ENCODE measurements around the gene BPI.

The BPI gene

GRCh38 chr20:38343311-38344106, 39.6 kb downstream of the BPI start:
- no peak for TF ChIP-seq EP300 (IDR thresholded peaks at IDR 0.05; ENCODE audit: borderline replicate concordance)
- no peak for TF ChIP-seq REST (IDR thresholded peaks at IDR 0.05; ENCODE audit: low read depth)
- no peak for TF ChIP-seq FOXM1 (IDR thresholded peaks at IDR 0.05; ENCODE audit: borderline replicate concordance, low read depth)
- no peak for TF ChIP-seq TEAD4 (IDR thresholded peaks at IDR 0.05)
- no peak for TF ChIP-seq RAD21 (IDR thresholded peaks at IDR 0.05; ENCODE audit: low read depth)
- TF ChIP-seq MAX (IDR thresholded peaks at IDR 0.05), result no peak
- TF ChIP-seq TCF12 (IDR thresholded peaks at IDR 0.05; ENCODE audit: low read depth), result no peak
- no peak for TF ChIP-seq USF1 (IDR thresholded peaks at IDR 0.05)
- no peak for TF ChIP-seq ZBTB7A (IDR thresholded peaks at IDR 0.05; ENCODE audit: low read depth)
- TF ChIP-seq CREB1 (IDR thresholded peaks at IDR 0.05; ENCODE audit: low read depth), result no peak
- TF ChIP-seq CEBPB (IDR thresholded peaks at IDR 0.05), result no peak
- no peak for TF ChIP-seq TAF1 (IDR thresholded peaks at IDR 0.05; ENCODE audit: low read depth)
- TF ChIP-seq YY1 (IDR thresholded peaks at IDR 0.05; ENCODE audit: low read depth), result no peak
- no peak for TF ChIP-seq EGR1 (IDR thresholded peaks at IDR 0.05)
- no peak for TF ChIP-seq NFIC (IDR thresholded peaks at IDR 0.05)

- TF ChIP-seq EGR1 (IDR thresholded peaks at IDR 0.05) (no peak), TEAD4 (IDR thresholded peaks at IDR 0.05) (no peak), REST (IDR thresholded peaks at IDR 0.05; ENCODE audit: low read depth) (no peak), ZBTB7A (IDR thresholded peaks at IDR 0.05; ENCODE audit: low read depth) (no peak), RAD21 (IDR thresholded peaks at IDR 0.05; ENCODE audit: low read depth) (no peak), CEBPB (IDR thresholded peaks at IDR 0.05) (no peak), MAX (IDR thresholded peaks at IDR 0.05) (no peak), CREB1 (IDR thresholded peaks at IDR 0.05; ENCODE audit: low read depth) (no peak), USF1 (IDR thresholded peaks at IDR 0.05) (no peak), EP300 (IDR thresholded peaks at IDR 0.05; ENCODE audit: borderline replicate concordance) (no peak), TCF12 (IDR thresholded peaks at IDR 0.05; ENCODE audit: low read depth) (no peak)
Observed at GRCh38 chr20:38344107-38344701, 40.2 kb downstream of the BPI start.

GRCh38 chr20:38345643-38346042, 41.7 kb downstream of the BPI start:
- TF ChIP-seq CREB1 (IDR thresholded peaks at IDR 0.05; ENCODE audit: low read depth) (no peak), FOXM1 (IDR thresholded peaks at IDR 0.05; ENCODE audit: borderline replicate concordance, low read depth) (no peak), TEAD4 (IDR thresholded peaks at IDR 0.05) (no peak), RAD21 (IDR thresholded peaks at IDR 0.05; ENCODE audit: low read depth) (no peak), YY1 (IDR thresholded peaks at IDR 0.05; ENCODE audit: low read depth) (no peak), MAX (IDR thresholded peaks at IDR 0.05) (no peak), TCF12 (IDR thresholded peaks at IDR 0.05; ENCODE audit: low read depth) (no peak), REST (IDR thresholded peaks at IDR 0.05; ENCODE audit: low read depth) (no peak), EGR1 (IDR thresholded peaks at IDR 0.05) (no peak), CEBPB (IDR thresholded peaks at IDR 0.05) (no peak), TAF1 (IDR thresholded peaks at IDR 0.05; ENCODE audit: low read depth) (no peak), ZBTB7A (IDR thresholded peaks at IDR 0.05; ENCODE audit: low read depth) (no peak), EP300 (IDR thresholded peaks at IDR 0.05; ENCODE audit: borderline replicate concordance) (no peak), NFIC (IDR thresholded peaks at IDR 0.05) (no peak), USF1 (IDR thresholded peaks at IDR 0.05) (no peak)

Data from Ishikawa (cell line).